Lower lobe of right lung (tissue), 2 donors: Measurements from ENCODE around the gene PRTFDC1. TPM values are rescaled to one million over a fixed set of nuclear protein-coding genes. Genes with fewer than 3 reads are reported as not detected.

Source experiments
- ATAC-seq, 2 donors: fragments of 200-7000 bp; cut with Tn5 transposase; one replicate each; pipeline ENCODE4 v1.9.1; 2020 to 2022; ENCODE audit warnings: mild to moderate bottlenecking in 2 of 2, moderate library complexity in 2 of 2
- DNase-seq: peaks from one replicate; pipeline ENCODE4 v3.0.0-alpha.2; 2020
- H3K27ac ChIP-seq: fragments of 200-600 bp; one replicate; pipeline ENCODE4 v1.8.0; 2022
- H3K27me3 ChIP-seq: fragments of 200-600 bp; one replicate; pipeline ENCODE4 v1.8.0; 2022; ENCODE audit warnings: low read depth
- H3K36me3 ChIP-seq: fragments of 200-600 bp; one replicate; pipeline ENCODE4 v1.8.0; 2022; ENCODE audit warnings: mild to moderate bottlenecking
- H3K4me1 ChIP-seq: fragments of 200-600 bp; one replicate; pipeline ENCODE4 v1.8.0; 2022
- H3K4me3 ChIP-seq: fragments of 200-600 bp; one replicate; pipeline ENCODE4 v1.8.0; 2022; ENCODE audit warnings: mild to moderate bottlenecking
- H3K9me3 ChIP-seq: fragments of 200-600 bp; one replicate; pipeline ENCODE4 v1.8.0; 2022
- CTCF ChIP-seq: fragments of 200-600 bp; IDR thresholded peaks from one replicate; pipeline ENCODE4 v1.8.0; 2022; ENCODE audit warnings: antibody characterized with exemption, mild to moderate bottlenecking
- intact Hi-C: fragments of 100-400 bp; cut with DNase I; formaldehyde crosslinking; loops from one replicate; pipeline ENCODE4 v1.11.0; 2022
- total RNA-seq: library from RNA; stranded (reverse); fragmentation: NEBNext Ultra II Directional; extraction: Animal tissue kit (Norgen Biotek cat#: 25700); gene quantifications from one replicate; pipeline ENCODE4 v1.2.1, GENCODE V29; 2021
- donor health status: DM: no; HTN: yes; CAD: no; lungs with severe emphysema.

Gene PRTFDC1
- total RNA-seq, 1 donor from 2014 or later: 3.8 TPM

GRCh38 chr10:24886290-24886680 lies 66.1 kb downstream of the PRTFDC1 start:
- H3K4me3 ChIP-seq: no peak overlapping the region
- TF ChIP-seq CTCF: no peak
- DNase-seq (no peak), ATAC-seq (no peak)
- H3K36me3 ChIP-seq: no peaks in the 10 kb centered on the region
- H3K27me3 ChIP-seq: no peaks in the 10 kb centered on the region
- intact Hi-C loops: no loop called here
- no peaks in the 10 kb centered on the region for H3K9me3 ChIP-seq
- peaks cover 12% of the 10 kb centered on the region for H3K4me1 ChIP-seq
- no peak overlapping the region for H3K27ac ChIP-seq

- ATAC-seq (no peak), DNase-seq (no peak)
- Histone ChIP-seq H3K4me3 (no peak overlapping the region), H3K27ac (no peak overlapping the region), H3K36me3 (no peaks in the 10 kb centered on the region), H3K27me3 (no peaks in the 10 kb centered on the region), H3K9me3 (no peaks in the 10 kb centered on the region), H3K4me1 (peaks cover 12% of the 10 kb centered on the region)
- intact Hi-C loops: no loop called here
- TF ChIP-seq CTCF: no peak
Observed at GRCh38 chr10:24885551-24886289, 66.7 kb downstream of the PRTFDC1 start.

GRCh38 chr10:24884793-24885192 lies 67.6 kb downstream of the PRTFDC1 start:
- Histone ChIP-seq H3K36me3 (no peaks in the 10 kb centered on the region), H3K4me1 (peaks cover 12% of the 10 kb centered on the region), H3K27me3 (no peaks in the 10 kb centered on the region), H3K4me3 (no peak overlapping the region), H3K27ac (no peak overlapping the region), H3K9me3 (no peaks in the 10 kb centered on the region)
- no peak for ATAC-seq
- no peak for TF ChIP-seq CTCF
- DNase-seq: no peak
- intact Hi-C loops: no loop called here

GRCh38 chr10:24884316-24884715 lies 68.1 kb downstream of the PRTFDC1 start:
- Histone ChIP-seq H3K4me3 (no peak overlapping the region), H3K27ac (no peak overlapping the region), H3K4me1 (peaks cover 12% of the 10 kb centered on the region), H3K9me3 (no peaks in the 10 kb centered on the region), H3K36me3 (no peaks in the 10 kb centered on the region), H3K27me3 (no peaks in the 10 kb centered on the region)
- intact Hi-C loops: no loop called here
- no peak for ATAC-seq
- TF ChIP-seq CTCF: no peak
- no peak for DNase-seq

GRCh38 chr10:24883176-24883575 lies 69.2 kb downstream of the PRTFDC1 start:
- Histone ChIP-seq H3K36me3 (no peaks in the 10 kb centered on the region), H3K4me3 (no peak overlapping the region), H3K4me1 (peaks cover 12% of the 10 kb centered on the region), H3K27me3 (no peaks in the 10 kb centered on the region), H3K27ac (peak overlapping the region; percentile 63), H3K9me3 (no peaks in the 10 kb centered on the region)
- no peak for DNase-seq
- ATAC-seq: no peak
- no peak for TF ChIP-seq CTCF
- intact Hi-C loops: no loop called here
